Mononuclear cell (primary cell): Measurements from ENCODE around the gene GALK2. TPM values are rescaled to one million over a fixed set of nuclear protein-coding genes. Genes with fewer than 3 reads are reported as not detected.
"Not testable (repeated sequence)": the region's sequence is repeated elsewhere in the genome, so short reads cannot be mapped to it uniquely, and the experiment has no call there.

Source experiments
- H3K27me3 ChIP-seq: 2 replicates; pipeline ENCODE4 v1.6.0; 2011; ENCODE audit warnings: low read length, control low read depth; ENCODE audit not compliant: insufficient read depth
- H3K4me1 ChIP-seq: 2 replicates; pipeline ENCODE4 v1.5.1; 2011; ENCODE audit warnings: mild to moderate bottlenecking, low read length, control low read depth; ENCODE audit not compliant: insufficient read depth
- H3K4me3 ChIP-seq: 2 replicates; pipeline ENCODE4 v1.5.1; 2011; ENCODE audit warnings: mild to moderate bottlenecking, low read length, moderate library complexity
- H3K9me3 ChIP-seq: 2 replicates; pipeline ENCODE4 v1.5.1; 2011; ENCODE audit warnings: low read depth, mild to moderate bottlenecking, control low read depth, low read length
- total RNA-seq: library from RNA; depleted of rRNA; stranded (reverse); fragments of >200 nt; gene quantifications from one replicate; pipeline ENCODE4 v1.2.3, GENCODE V29; 2012

GALK2 gene
- total RNA-seq, 1 donor: 14.5 TPM

DNA sequence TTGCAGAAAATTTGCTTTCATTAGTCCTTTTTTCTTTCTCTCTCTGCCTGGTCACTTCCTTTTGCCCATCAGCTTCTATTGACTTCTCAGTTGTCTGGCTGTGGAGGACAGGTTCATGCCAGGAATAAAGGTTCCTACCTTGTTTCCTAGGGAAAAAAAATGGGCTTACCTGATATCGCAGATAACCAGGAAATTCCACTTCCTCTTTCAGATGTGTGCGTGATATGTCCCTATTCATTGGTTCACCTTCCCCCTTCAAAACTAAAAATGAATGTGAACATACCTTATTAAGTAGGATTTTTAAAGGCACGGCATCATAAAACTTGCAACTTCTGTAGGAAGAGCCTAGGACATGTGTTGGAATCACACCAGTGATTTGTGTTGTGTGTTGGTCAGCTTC, 133.0 kb downstream of the GALK2 start:
- H3K4me3 ChIP-seq: no peak overlapping the region
- H3K9me3 ChIP-seq: no peaks in the 10 kb centered on the region
- H3K27me3 ChIP-seq: no peaks in the 10 kb centered on the region
- no peaks in the 10 kb centered on the region for H3K4me1 ChIP-seq

DNA sequence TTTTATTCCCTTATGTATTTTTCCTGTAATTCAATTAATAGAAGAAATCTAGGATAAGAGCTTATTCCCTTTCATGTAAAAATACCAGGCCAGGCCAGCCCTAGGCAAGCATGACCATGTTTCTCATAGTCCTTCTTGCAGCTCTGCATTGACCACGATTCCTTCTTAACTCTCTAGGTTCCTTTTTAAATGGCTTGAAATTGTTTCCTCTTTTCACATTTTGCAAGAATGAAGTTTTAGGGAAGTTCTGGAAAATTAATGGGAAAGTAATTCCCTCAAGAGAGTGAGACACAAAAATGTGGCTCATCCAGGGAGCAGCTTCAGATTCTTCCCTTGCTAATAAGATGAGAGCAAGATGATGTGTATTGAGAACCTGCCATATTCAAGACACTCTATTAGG, 136.5 kb downstream of the GALK2 start:
- Histone ChIP-seq H3K27me3 (no peaks in the 10 kb centered on the region), H3K4me3 (no peak overlapping the region), H3K9me3 (no peaks in the 10 kb centered on the region), H3K4me1 (no peaks in the 10 kb centered on the region)

DNA sequence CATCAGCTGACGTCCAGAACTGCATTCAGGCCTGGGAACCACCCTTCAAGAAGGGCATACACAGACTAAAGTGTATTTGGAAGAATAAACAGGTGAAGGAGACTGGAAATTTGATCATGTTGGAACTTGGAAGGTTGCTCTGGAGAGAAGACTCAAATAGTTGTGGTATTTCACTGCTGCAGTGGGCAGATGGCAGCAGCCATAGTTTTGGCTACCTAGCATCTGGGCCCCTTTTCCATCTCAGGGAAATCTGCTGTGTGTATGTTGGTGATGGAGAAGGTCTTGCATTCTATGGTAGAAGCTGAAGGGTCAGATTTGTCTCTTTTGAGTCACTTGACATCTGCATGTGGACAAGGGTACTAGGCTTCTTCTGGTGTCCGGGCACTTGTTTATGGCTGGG, 138.6 kb downstream of the GALK2 start:
- Histone ChIP-seq H3K4me3 (no peak overlapping the region), H3K4me1 (no peaks in the 10 kb centered on the region), H3K27me3 (no peaks in the 10 kb centered on the region), H3K9me3 (no peaks in the 10 kb centered on the region)

- no peak overlapping the region for H3K4me3 ChIP-seq
- H3K4me1 ChIP-seq: no peaks in the 10 kb centered on the region
Measured at GRCh38 chr15:49309889-49310288, 139.8 kb downstream of the GALK2 start.

DNA sequence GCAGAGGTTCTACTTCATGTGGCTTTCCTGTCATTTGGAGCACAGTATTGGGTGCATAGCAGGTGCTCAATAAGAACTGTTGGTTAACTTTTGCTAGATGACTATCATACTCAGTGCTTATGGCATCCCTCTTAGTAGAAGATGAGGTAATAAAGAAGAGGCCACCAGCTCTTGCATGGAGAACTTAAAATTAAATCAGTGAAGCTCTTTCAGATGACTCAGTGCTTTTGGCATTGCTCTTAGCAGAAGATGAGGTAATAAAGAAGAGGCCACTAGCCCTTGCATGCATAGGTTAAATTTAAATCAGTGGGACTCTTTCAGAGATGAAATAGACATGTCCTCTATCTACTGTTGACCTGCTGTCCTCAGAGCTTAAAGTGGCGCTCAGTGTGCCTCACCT, 143.6 kb downstream of the GALK2 start:
- H3K4me3 ChIP-seq: no peak overlapping the region
- H3K9me3 ChIP-seq: no peaks in the 10 kb centered on the region
- H3K27me3 ChIP-seq: no peaks in the 10 kb centered on the region
- no peaks in the 10 kb centered on the region for H3K4me1 ChIP-seq

More at GRCh38 chr15:49309889-49310288, 139.8 kb downstream of the GALK2 start:
- no peaks in the 10 kb centered on the region for H3K27me3 ChIP-seq
- H3K9me3 ChIP-seq: no peaks in the 10 kb centered on the region

GRCh38 chr15:49314716-49315115, 144.7 kb downstream of the GALK2 start:
- Histone ChIP-seq H3K4me3 (no peak overlapping the region), H3K9me3 (no peaks in the 10 kb centered on the region), H3K27me3 (no peaks in the 10 kb centered on the region), H3K4me1 (no peaks in the 10 kb centered on the region)

DNA sequence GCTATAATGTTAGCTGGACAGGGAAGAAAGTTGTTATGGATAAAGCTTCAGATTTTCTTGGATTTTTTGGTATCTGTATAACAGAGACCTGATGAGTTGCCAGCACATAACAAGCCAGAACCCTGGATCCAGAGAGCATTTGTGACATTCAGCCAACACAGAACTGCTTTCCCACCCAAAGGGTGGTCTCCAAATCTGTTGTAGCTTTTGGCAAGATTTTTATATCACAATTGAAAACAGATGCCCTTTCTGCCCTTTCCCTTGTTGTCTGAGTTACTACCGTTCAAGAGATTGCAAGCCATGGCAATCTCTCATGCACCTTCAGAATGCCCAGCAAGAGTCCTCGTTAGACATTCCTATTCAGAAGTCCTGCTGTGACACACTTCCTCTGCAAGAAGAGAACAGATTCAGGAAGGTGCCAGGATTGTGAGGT, 145.4 kb downstream of the GALK2 start:
- Histone ChIP-seq H3K9me3 (no peaks in the 10 kb centered on the region), H3K4me3 (no peak overlapping the region), H3K4me1 (peaks cover 5% of the 10 kb centered on the region), H3K27me3 (no peaks in the 10 kb centered on the region)

DNA sequence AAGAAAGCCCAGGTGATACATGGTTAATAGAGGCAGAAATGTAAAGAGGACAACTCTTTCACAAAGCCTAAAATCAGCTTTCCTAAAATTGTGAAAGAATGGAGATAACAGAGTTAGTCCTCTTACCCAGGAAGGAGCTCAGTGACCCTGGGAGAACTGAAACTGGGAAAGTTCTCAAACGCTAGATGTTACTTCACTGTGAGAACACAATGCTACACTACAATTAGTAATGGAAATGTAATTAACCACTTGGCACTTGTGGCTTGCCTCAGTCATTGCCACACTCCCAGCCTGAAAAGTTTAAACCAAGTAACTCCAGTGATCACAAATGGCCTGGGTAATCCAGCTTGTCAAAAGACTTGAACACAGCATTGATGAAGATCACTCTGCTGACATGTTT, 150.3 kb downstream of the GALK2 start:
- Histone ChIP-seq H3K9me3 (no peaks in the 10 kb centered on the region), H3K4me3 (no peak overlapping the region), H3K27me3 (no peaks in the 10 kb centered on the region), H3K4me1 (peaks cover 10% of the 10 kb centered on the region)

- H3K4me1 ChIP-seq: peaks cover 10% of the 10 kb centered on the region
- H3K9me3 ChIP-seq: no peaks in the 10 kb centered on the region
- no peaks in the 10 kb centered on the region for H3K27me3 ChIP-seq
- no peak overlapping the region for H3K4me3 ChIP-seq
Measured at GRCh38 chr15:49323207-49323606, 153.2 kb downstream of the GALK2 start.

DNA sequence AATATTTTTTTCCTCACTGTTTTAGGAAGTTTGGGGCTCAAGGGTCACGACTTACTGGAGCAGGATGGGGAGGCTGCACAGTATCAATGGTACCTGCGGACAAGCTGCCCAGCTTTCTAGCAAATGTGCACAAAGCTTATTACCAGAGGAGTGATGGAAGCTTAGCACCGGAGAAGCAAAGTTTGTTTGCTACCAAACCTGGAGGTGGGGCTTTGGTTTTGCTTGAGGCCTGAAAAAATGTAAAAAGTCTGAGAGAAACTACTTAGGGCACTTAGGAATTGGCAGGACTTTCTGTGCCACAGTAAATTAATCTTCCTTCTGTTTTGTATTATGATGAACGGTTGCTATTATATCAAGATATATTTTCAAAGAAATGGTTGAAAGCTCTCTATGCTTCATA, 157.9 kb downstream of the GALK2 start:
- Histone ChIP-seq H3K9me3 (no peaks in the 10 kb centered on the region), H3K4me1 (no peaks in the 10 kb centered on the region), H3K4me3 (no peak overlapping the region)

DNA sequence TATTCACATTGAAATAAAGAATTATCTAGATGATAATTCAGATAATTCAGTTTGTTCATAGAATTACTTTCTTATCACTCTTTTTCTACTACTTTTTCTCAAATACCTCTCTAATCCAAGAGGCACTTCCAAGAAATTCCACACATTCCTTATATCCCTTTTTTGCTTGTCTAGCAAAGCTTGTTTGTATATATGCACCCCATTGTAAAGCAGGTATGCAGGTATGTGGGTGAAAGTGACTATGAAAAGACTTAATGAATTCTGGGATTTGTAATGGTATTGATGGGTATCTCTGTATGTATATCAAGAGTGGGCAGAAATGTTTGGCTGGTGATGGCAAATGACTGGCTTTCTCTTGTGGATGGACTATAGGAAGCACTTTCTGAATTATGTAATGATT, 158.9 kb downstream of the GALK2 start:
- no peak overlapping the region for H3K4me3 ChIP-seq
- no peaks in the 10 kb centered on the region for H3K9me3 ChIP-seq
- H3K27me3 ChIP-seq: no peaks in the 10 kb centered on the region
- no peaks in the 10 kb centered on the region for H3K4me1 ChIP-seq

More for the DNA sequence above, 157.9 kb downstream of the GALK2 start:
- no peaks in the 10 kb centered on the region for H3K27me3 ChIP-seq

GRCh38 chr15:49330166-49330565, 160.1 kb downstream of the GALK2 start:
- Histone ChIP-seq H3K4me1 (no peaks in the 10 kb centered on the region), H3K4me3 (no peak overlapping the region), H3K9me3 (no peaks in the 10 kb centered on the region), H3K27me3 (no peaks in the 10 kb centered on the region)

DNA sequence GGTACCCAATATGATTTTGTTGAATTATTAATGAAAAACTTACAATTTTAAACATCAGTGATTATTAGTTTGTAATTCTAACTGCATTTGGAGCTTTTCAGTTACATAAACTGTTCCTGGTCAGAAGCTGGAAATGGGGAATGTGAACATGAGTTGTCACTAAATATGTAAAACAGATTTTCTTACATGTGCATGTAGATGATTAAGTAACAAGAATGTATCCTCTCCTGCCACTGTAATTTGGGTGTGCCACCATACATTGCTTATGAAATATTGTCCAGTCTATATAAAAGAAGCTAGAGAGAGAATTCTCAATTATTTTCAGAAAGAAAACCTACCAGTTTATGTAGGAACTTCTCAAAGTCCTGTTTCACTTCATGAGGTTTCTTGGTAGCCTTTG, 161.4 kb downstream of the GALK2 start:
- H3K4me1 ChIP-seq: no peaks in the 10 kb centered on the region
- no peaks in the 10 kb centered on the region for H3K27me3 ChIP-seq
- H3K9me3 ChIP-seq: no peaks in the 10 kb centered on the region
- no peak overlapping the region for H3K4me3 ChIP-seq

DNA sequence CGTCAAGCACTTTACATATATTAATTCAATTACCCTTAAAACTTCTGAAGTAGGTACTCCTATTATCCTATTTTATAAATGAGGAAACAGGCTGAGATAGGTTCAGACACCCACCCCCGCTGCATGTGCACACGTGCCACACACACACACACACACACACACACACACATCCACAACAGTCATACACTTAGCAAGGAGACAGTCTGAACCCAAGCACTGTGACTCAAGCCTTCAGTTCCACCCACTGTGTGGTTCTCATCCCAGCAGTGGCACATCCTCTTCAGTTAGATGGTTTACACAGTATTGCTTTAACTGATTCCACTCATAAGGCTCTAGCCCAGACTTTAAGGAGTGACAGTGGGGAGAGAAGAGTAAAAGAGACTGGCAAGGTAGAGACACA, 161.9 kb downstream of the GALK2 start:
- H3K27me3 ChIP-seq: no peaks in the 10 kb centered on the region

DNA sequence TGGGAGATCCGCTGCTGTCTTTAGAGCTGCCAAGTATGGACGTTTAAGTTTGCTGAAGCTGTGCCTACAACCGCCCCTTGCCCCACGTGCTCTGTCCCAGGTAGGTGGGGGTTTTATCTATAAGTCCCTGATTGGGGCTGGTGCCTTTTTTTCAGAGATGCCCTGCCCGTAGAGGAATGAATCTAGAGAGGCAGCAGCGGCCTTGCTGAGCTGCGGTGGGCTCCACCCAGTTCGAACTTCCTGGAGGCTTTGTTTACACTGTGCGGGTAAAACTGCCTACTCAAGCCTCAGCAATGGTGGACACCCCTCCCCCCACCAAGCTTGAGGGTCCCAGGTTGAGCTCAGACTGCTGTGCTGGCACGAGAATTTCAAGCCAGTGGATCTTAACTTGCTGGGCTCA, 169.6 kb downstream of the GALK2 start:
- H3K9me3 ChIP-seq: peaks cover 8% of the 10 kb centered on the region
- H3K4me3 ChIP-seq: no peak overlapping the region
- H3K4me1 ChIP-seq: no peaks in the 10 kb centered on the region
- H3K27me3 ChIP-seq: no peaks in the 10 kb centered on the region

More for the DNA sequence above, 161.9 kb downstream of the GALK2 start:
- Histone ChIP-seq H3K9me3 (no peaks in the 10 kb centered on the region), H3K4me1 (no peaks in the 10 kb centered on the region), H3K4me3 (no peak overlapping the region)

GRCh38 chr15:49343546-49343945, 173.5 kb downstream of the GALK2 start:
- H3K9me3 ChIP-seq: peaks cover 8% of the 10 kb centered on the region
- no peak overlapping the region for H3K4me3 ChIP-seq
- H3K4me1 ChIP-seq: no peaks in the 10 kb centered on the region
- H3K27me3 ChIP-seq: no peaks in the 10 kb centered on the region

- H3K9me3 ChIP-seq, H3K4me3 ChIP-seq, H3K27me3 ChIP-seq: not testable (repeated sequence)
Measured at GRCh38 chr15:49354439-49354838, 184.4 kb downstream of the GALK2 start.

More at GRCh38 chr15:49354439-49354838, 184.4 kb downstream of the GALK2 start:
- not testable (repeated sequence) for H3K4me1 ChIP-seq
